H9 (cell line): ENCODE results near the gene ARID1B. TPM values are rescaled to one million over a fixed set of nuclear protein-coding genes. Genes with fewer than 3 reads are reported as not detected.

Experiments used
- DNase-seq: peaks from one replicate; pipeline ENCODE4 v3.0.0-alpha.2; 2017
- H2AFZ ChIP-seq: one replicate; pipeline ENCODE4 v1.6.1; 2013; ENCODE audit warnings: mild to moderate bottlenecking, low read length, control low read depth, moderate library complexity
- H2AK5ac ChIP-seq: 2 replicates; pipeline ENCODE4 v1.6.1; 2013; ENCODE audit warnings: low read length, control low read depth, mixed read lengths; ENCODE audit not compliant: insufficient read length
- H2BK120ac ChIP-seq: one replicate; pipeline ENCODE4 v1.6.1; 2013; ENCODE audit warnings: low read depth, mild to moderate bottlenecking, low read length, control low read depth, inconsistent platforms; ENCODE audit not compliant: poor library complexity, severe bottlenecking
- H2BK12ac ChIP-seq: 2 replicates; pipeline ENCODE4 v1.6.1; 2013; ENCODE audit warnings: low read length, control low read depth, mixed read lengths, low read depth; ENCODE audit not compliant: insufficient read length
- H2BK15ac ChIP-seq: 2 replicates; pipeline ENCODE4 v1.6.1; 2013; ENCODE audit warnings: low read depth, low read length, control low read depth
- H2BK20ac ChIP-seq: one replicate; pipeline ENCODE4 v1.6.1; 2013; ENCODE audit warnings: low read depth, mild to moderate bottlenecking, low read length, control low read depth, inconsistent platforms; ENCODE audit not compliant: poor library complexity, severe bottlenecking
- H2BK5ac ChIP-seq: 2 replicates; pipeline ENCODE4 v1.6.1; 2013; ENCODE audit warnings: low read length, control low read depth, mixed read lengths; ENCODE audit not compliant: insufficient read length
- H3K14ac ChIP-seq: 2 replicates; pipeline ENCODE4 v1.6.1; 2013; ENCODE audit warnings: low read length, control low read depth; ENCODE audit not compliant: insufficient read depth
- H3K18ac ChIP-seq: 2 replicates; pipeline ENCODE4 v1.6.1; 2013; ENCODE audit warnings: low read depth, mild to moderate bottlenecking, mixed read lengths, low read length, control low read depth; ENCODE audit not compliant: insufficient read length
- H3K23ac ChIP-seq: 2 replicates; pipeline ENCODE4 v1.6.1; 2013; ENCODE audit warnings: low read length, control low read depth, mixed read lengths, low read depth; ENCODE audit not compliant: insufficient read length
- H3K23me2 ChIP-seq: 2 replicates; pipeline ENCODE4 v1.6.1; 2013; ENCODE audit warnings: low read depth, mild to moderate bottlenecking, mixed read lengths, low read length, control low read depth; ENCODE audit not compliant: insufficient read length, poor library complexity, severe bottlenecking
- H3K27ac ChIP-seq: 2 replicates; pipeline ENCODE4 v1.5.1; 2013; ENCODE audit warnings: low read length, control low read depth, mixed read lengths, low read depth; ENCODE audit not compliant: insufficient read length
- H3K27me3 ChIP-seq: 2 replicates; pipeline ENCODE4 v1.6.1; 2013; ENCODE audit warnings: low read length, control low read depth, inconsistent platforms; ENCODE audit not compliant: insufficient read depth
- H3K4ac ChIP-seq: 2 replicates; pipeline ENCODE4 v1.6.1; 2013; ENCODE audit warnings: low read depth, mild to moderate bottlenecking, control low read depth, inconsistent platforms, low read length, moderate library complexity
- H3K4me1 ChIP-seq: 2 replicates; pipeline ENCODE4 v1.6.1; 2013; ENCODE audit warnings: low read length, control low read depth, inconsistent platforms; ENCODE audit not compliant: insufficient read depth
- H3K4me2 ChIP-seq: 2 replicates; pipeline ENCODE4 v1.6.1; 2013; ENCODE audit warnings: low read length, control low read depth, mixed read lengths; ENCODE audit not compliant: insufficient read length, insufficient read depth
- H3K56ac ChIP-seq: 2 replicates; pipeline ENCODE4 v1.6.1; 2013; ENCODE audit warnings: low read depth, mild to moderate bottlenecking, mixed read lengths, low read length, control low read depth; ENCODE audit not compliant: insufficient read length
- H3K79me1 ChIP-seq: 2 replicates; pipeline ENCODE4 v1.6.1; 2013; ENCODE audit warnings: low read depth, mild to moderate bottlenecking, moderate library complexity, low read length, control low read depth, inconsistent platforms; ENCODE audit not compliant: insufficient read depth, poor library complexity, severe bottlenecking
- H3K79me2 ChIP-seq: 2 replicates; pipeline ENCODE4 v1.6.1; 2013; ENCODE audit warnings: low read length, control low read depth, inconsistent platforms; ENCODE audit not compliant: insufficient read depth
- H3K9ac ChIP-seq: 2 replicates; pipeline ENCODE4 v1.6.1; 2013; ENCODE audit warnings: low read length, control low read depth, mixed read lengths; ENCODE audit not compliant: insufficient read length; ENCODE audit errors: extremely low read depth
- H3K9me3 ChIP-seq: one replicate; pipeline ENCODE4 v1.6.1; 2013; ENCODE audit warnings: low read depth, low read length, inconsistent platforms; ENCODE audit not compliant: control insufficient read depth
- H3T11ph ChIP-seq: one replicate; pipeline ENCODE4 v1.6.1; 2013; ENCODE audit warnings: mild to moderate bottlenecking, low read length, control low read depth, inconsistent platforms
- H4K20me1 ChIP-seq: one replicate; pipeline ENCODE4 v1.6.1; 2013; ENCODE audit not compliant: control insufficient read depth, insufficient read length, insufficient read depth
- H4K5ac ChIP-seq: 2 replicates; pipeline ENCODE4 v1.6.1; 2013; ENCODE audit warnings: low read depth, mild to moderate bottlenecking, mixed read lengths, low read length, control low read depth; ENCODE audit not compliant: insufficient read length
- H4K8ac ChIP-seq: replicated peaks from 2 replicates; pipeline ENCODE4 v1.6.1; 2013; ENCODE audit warnings: low read length, control low read depth, mixed read lengths, low read depth; ENCODE audit not compliant: insufficient read length
- H4K91ac ChIP-seq: 2 replicates; pipeline ENCODE4 v1.6.1; 2013; ENCODE audit warnings: low read depth, mild to moderate bottlenecking, moderate library complexity, mixed read lengths, low read length, control low read depth; ENCODE audit not compliant: insufficient read length
- H3K27ac Mint-ChIP-seq, 3 experiments: 2 replicates in 2 of 3; 3 replicates in 1 of 3; pipeline ENCODE4 v1.8.0; 2020 to 2021; ENCODE audit warnings: mixed read lengths in 3 of 3, mild to moderate bottlenecking in 1 of 3, moderate library complexity in 1 of 3
- H3K27me3 Mint-ChIP-seq: 2 replicates; pipeline ENCODE4 v1.8.0; 2021; ENCODE audit warnings: low read depth, mild to moderate bottlenecking, moderate library complexity, mixed read lengths
- H3K36me3 Mint-ChIP-seq, 3 experiments: 2 replicates in 2 of 3; 3 replicates in 1 of 3; pipeline ENCODE4 v1.8.0; 2020 to 2021; ENCODE audit warnings: low read depth in 3 of 3, mixed read lengths in 3 of 3; ENCODE audit not compliant: insufficient read depth in 1 of 3
- H3K4me1 Mint-ChIP-seq, 2 experiments: 2 replicates each; pipeline ENCODE4 v1.8.0; 2020; ENCODE audit warnings: mixed read lengths in 2 of 2
- H3K4me3 Mint-ChIP-seq, 2 experiments: 2 replicates in 1 of 2; 3 replicates in 1 of 2; pipeline ENCODE4 v1.8.0; 2020 to 2021; ENCODE audit warnings: mild to moderate bottlenecking in 2 of 2, mixed read lengths in 2 of 2, moderate library complexity in 1 of 2
- H3K9me3 Mint-ChIP-seq, 2 experiments: 2 replicates in 1 of 2; 3 replicates in 1 of 2; pipeline ENCODE4 v1.8.0; 2020; ENCODE audit warnings: mild to moderate bottlenecking in 2 of 2, mixed read lengths in 2 of 2, moderate library complexity in 1 of 2
- CTCF ChIP-seq: fragments of 200-600 bp; sonication (generic); conservative IDR thresholded peaks from 3 replicates; pipeline ENCODE4 v1.8.0; 2021; ENCODE audit warnings: antibody characterized with exemption, mild to moderate bottlenecking
- WGBS: extraction: QIAGEN DNeasy Blood & Tissue Kit; methylation state at CpG from one replicate; pipeline ENCODE4 v1.1.7; 2013; ENCODE audit warnings: missing lambda C conversion rate, low lambda C conversion rate, mixed read lengths; ENCODE audit not compliant: insufficient read length; ENCODE audit errors: extremely low coverage; 5-methylcytosine and 5-hydroxymethylcytosine counted together
- total RNA-seq: library from RNA; stranded (reverse); gene quantifications from 2 replicates; pipeline ENCODE4 v1.2.1, GENCODE V29; 2021

Gene ARID1B
- total RNA-seq, 1 experiment from 2014 or later = 88.2 TPM

GRCh38 chr6:156820089-156820798 lies 43.1 kb downstream of the ARID1B start:
- Histone ChIP-seq H3K23ac (no peak overlapping the region), H3K18ac (no peak overlapping the region), H2AFZ (no peak overlapping the region), H3K4me2 (no peak overlapping the region), H3K79me1 (peaks cover 6% of the 10 kb centered on the region), H3K9me3 (no peaks in the 10 kb centered on the region), H4K20me1 (no peaks in the 10 kb centered on the region), H4K5ac (no peak overlapping the region), H2AK5ac (no peak overlapping the region), H3T11ph (no peak overlapping the region), H3K14ac (no peak overlapping the region), H3K27ac (no peak overlapping the region), H2BK120ac (no peak overlapping the region), H3K56ac (no peak overlapping the region), H4K8ac (no peak overlapping the region), H3K9ac (no peak overlapping the region), H2BK20ac (no peak overlapping the region), H2BK15ac (no peak overlapping the region), H3K23me2 (no peaks in the 10 kb centered on the region), H4K91ac (no peak overlapping the region), H2BK12ac (no peak overlapping the region), H3K4ac (no peak overlapping the region), H3K4me1 (peaks cover 9% of the 10 kb centered on the region; the same call in 1 of the 2 replicates), H3K79me2 (peaks cover 33% of the 10 kb centered on the region; the same call in 1 of the 2 replicates), H2BK5ac (no peak overlapping the region), H3K27me3 (no peaks in the 10 kb centered on the region)
- peaks cover 37 to 51% of the 10 kb centered on the region in 2 experiments for H3K4me1 Mint-ChIP-seq
- H3K27me3 Mint-ChIP-seq = no peaks in the 10 kb centered on the region
- no CpG with 5 or more reads among the region's 3 CpGs for WGBS
- TF ChIP-seq CTCF = no peak
- H3K9me3 Mint-ChIP-seq = no peaks in the 10 kb centered on the region
- peaks cover 0 to 5% (median 0%) of the 10 kb centered on the region in 3 experiments; a peak in 2 of 7 replicates for H3K36me3 Mint-ChIP-seq
- peak overlapping the region in 2 of 3 experiments; percentile 9 to 17; a peak in 1 of 7 replicates for H3K27ac Mint-ChIP-seq
- no peak for DNase-seq
- H3K4me3 Mint-ChIP-seq = peak overlapping the region; percentile 9 to 43; a peak in 3 of 5 replicates
